SK-N-MC (cell line): ENCODE results near the gene NELFB.

Experiments
- EZH2 ChIP-seq: fragments of 200-600 bp; sonication (generic); IDR thresholded peaks from one replicate; pipeline ENCODE4 v1.6.1; 2017; ENCODE audit warnings: antibody characterized with exemption
- FOXP2 ChIP-seq: optimal IDR thresholded peaks from 2 replicates; pipeline ENCODE3; 2011; ENCODE audit warnings: mild to moderate bottlenecking, moderate library complexity; ENCODE audit not compliant: insufficient read depth; ENCODE audit errors: extremely low read length, control extremely low read depth
- POLR2AphosphoS5 ChIP-seq: IDR thresholded peaks from 2 replicates; pipeline ENCODE4 v1.6.1; 2012; ENCODE audit warnings: mild to moderate bottlenecking, low read depth, low read length, borderline replicate concordance

- no peak for TF ChIP-seq POLR2AphosphoS5
- no peak for TF ChIP-seq EZH2
- TF ChIP-seq FOXP2, result no peak
Observed at GRCh38 chr9:137275203-137275587, 20.1 kb downstream of the NELFB start.
